Sigmoid colon (tissue), 7 donors: ENCODE measurements around the gene VSIG8. TPM values are rescaled to one million over a fixed set of nuclear protein-coding genes. Genes with fewer than 3 reads are reported as not detected.

ENCODE experiments used
- DNase-seq: peaks from one replicate; pipeline ENCODE4 v3.0.0-alpha.2; 2019
- H3K27ac ChIP-seq, 4 donors: fragments of 200-600 bp; sonication (generic); one replicate each; pipeline ENCODE4 v1.5.1; 2016 to 2019; ENCODE audit warnings: mild to moderate bottlenecking in 1 of 4
- H3K27me3 ChIP-seq, 3 donors: fragments of 200-600 bp; sonication (generic); one replicate each; pipeline ENCODE4 v1.5.1; 2019; ENCODE audit warnings: mild to moderate bottlenecking in 1 of 3
- H3K36me3 ChIP-seq, 4 donors: fragments of 200-600 bp; sonication (generic); one replicate each; pipeline ENCODE4 v1.5.1; 2016 to 2019
- H3K4me1 ChIP-seq, 4 donors: fragments of 200-600 bp; sonication (generic); one replicate each; pipeline ENCODE4 v1.5.1; 2017 to 2019
- H3K4me3 ChIP-seq, 4 donors: fragments of 200-600 bp; sonication (generic); one replicate each; pipeline ENCODE4 v1.5.1; 2017 to 2019; ENCODE audit warnings: mild to moderate bottlenecking in 2 of 4, moderate library complexity in 1 of 4
- H3K9me3 ChIP-seq, 4 donors: fragments of 200-600 bp in 3 of 4; sonication (generic) in 3 of 4; one replicate each; pipeline versions ENCODE4 v1.5.1 to v1.6.1; 2013 to 2019
- EP300 ChIP-seq, 4 donors: sonication (generic); formaldehyde crosslinking; IDR thresholded peaks; one replicate each; pipeline ENCODE4 v1.6.1; 2017; ENCODE audit warnings: antibody characterized with exemption in 4 of 4
- POLR2A ChIP-seq, 2 donors: fragments of 450-650 bp; IDR thresholded peaks; one replicate each; pipeline ENCODE4 v1.6.1; 2016; ENCODE audit warnings: antibody characterized with exemption in 2 of 2, mild to moderate bottlenecking in 2 of 2, moderate library complexity in 2 of 2
- POLR2AphosphoS5 ChIP-seq, 4 donors: sonication (generic); formaldehyde crosslinking; IDR thresholded peaks; one replicate each; pipeline ENCODE4 v1.6.1; 2017; ENCODE audit warnings: antibody characterized with exemption in 4 of 4
- whole genome bisulfite sequencing, 2 donors: extraction: QIAGEN DNeasy Blood & Tissue Kit; methylation state at CpG; one replicate each; pipeline ENCODE4 v1.1.7; 2013; 5-methylcytosine and 5-hydroxymethylcytosine counted together
- intact Hi-C: fragments of 100-400 bp; cut with DNase I; formaldehyde crosslinking; loops from one replicate; pipeline ENCODE4 v1.15.1; 2023
- polyA plus RNA-seq, 3 donors: library from polyadenylated mRNA; stranded (reverse); fragments of 200-250 nt; gene quantifications; one replicate each; pipeline ENCODE4 v1.2.3, GENCODE V29; 2013
- total RNA-seq, 4 donors: library from RNA; depleted of rRNA; stranded (reverse); fragments of >200 nt; gene quantifications; one replicate each; pipeline ENCODE4 v1.1.0, GENCODE V29; 2016
- TF ChIP-seq, protein P1 (sequence below), 4 experiments: fragments of 450-650 bp in 3 of 4; fragments of 200-600 bp in 1 of 4; IDR thresholded peaks; one replicate each; pipeline ENCODE4 v1.5.1; 2016 to 2019; ENCODE audit warnings: antibody characterized with exemption in 4 of 4, mild to moderate bottlenecking in 3 of 4, moderate library complexity in 2 of 4
- donor health status: healthy with polysubstance abuse.
- donor health status: Bipolar disorder and iron deficiency.
- donor health status: healthy.

The VSIG8 gene
- total and polyA plus RNA-seq, 7 donors = 0.10 TPM; not detected in 6

DNA sequence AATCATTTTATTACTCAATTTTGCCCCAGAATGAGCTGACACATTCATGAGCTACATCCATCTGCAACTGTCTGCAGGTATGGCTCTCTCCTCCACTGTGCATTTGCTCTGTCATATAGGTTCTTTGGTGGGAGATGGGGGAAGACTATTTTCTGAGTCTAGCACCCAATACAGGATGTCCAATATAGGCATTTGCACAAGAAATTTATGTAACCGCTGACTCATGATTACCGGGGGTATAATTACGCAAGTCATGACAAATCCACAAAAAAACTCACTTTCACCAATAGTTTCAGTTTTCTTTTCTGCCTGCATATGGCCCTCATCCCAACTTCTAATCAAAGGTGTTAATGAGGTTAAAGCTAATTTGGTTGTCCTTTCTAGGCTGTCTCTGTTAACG, 17.5 kb upstream of the VSIG8 start:
- Histone ChIP-seq H3K4me3 (no peak overlapping the region), H3K4me1 (no peaks in the 10 kb centered on the region), H3K9me3 (no peaks in the 10 kb centered on the region), H3K27ac (no peak overlapping the region), H3K36me3 (no peaks in the 10 kb centered on the region), H3K27me3 (no peaks in the 10 kb centered on the region)
- intact Hi-C loops = loop anchor here (5.0 kb wide), 1 partner anchor 33 kb away; no protein-coding TSS in a partner anchor
- DNase-seq = no peak
- TF ChIP-seq, protein P1, sequence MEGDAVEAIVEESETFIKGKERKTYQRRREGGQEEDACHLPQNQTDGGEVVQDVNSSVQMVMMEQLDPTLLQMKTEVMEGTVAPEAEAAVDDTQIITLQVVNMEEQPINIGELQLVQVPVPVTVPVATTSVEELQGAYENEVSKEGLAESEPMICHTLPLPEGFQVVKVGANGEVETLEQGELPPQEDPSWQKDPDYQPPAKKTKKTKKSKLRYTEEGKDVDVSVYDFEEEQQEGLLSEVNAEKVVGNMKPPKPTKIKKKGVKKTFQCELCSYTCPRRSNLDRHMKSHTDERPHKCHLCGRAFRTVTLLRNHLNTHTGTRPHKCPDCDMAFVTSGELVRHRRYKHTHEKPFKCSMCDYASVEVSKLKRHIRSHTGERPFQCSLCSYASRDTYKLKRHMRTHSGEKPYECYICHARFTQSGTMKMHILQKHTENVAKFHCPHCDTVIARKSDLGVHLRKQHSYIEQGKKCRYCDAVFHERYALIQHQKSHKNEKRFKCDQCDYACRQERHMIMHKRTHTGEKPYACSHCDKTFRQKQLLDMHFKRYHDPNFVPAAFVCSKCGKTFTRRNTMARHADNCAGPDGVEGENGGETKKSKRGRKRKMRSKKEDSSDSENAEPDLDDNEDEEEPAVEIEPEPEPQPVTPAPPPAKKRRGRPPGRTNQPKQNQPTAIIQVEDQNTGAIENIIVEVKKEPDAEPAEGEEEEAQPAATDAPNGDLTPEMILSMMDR (IDR thresholded peaks at IDR 0.05) = no peak
- WGBS, 2 donors = 69 to 84% methylated on average over 4 of the region's 4 CpGs

DNA sequence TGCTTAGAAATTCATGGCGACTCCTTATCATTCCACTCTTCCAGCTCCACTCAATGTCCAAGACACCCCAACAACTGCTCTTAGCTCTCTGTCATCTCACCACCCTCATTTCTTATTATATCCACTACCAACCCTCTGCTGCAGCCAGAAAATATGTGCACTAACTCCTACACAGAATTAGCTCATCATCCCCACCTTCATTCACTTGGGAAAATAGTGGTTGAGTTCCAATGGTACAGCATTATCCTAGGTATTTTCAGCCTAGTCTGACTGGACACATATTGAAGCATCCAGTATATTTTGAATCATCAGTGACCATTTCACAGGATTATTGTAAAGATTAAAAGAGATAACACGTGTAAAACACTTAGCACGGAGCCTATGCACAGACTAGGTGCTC, 16.7 kb upstream of the VSIG8 start:
- no peak for DNase-seq
- no peaks in the 10 kb centered on the region for H3K9me3 ChIP-seq
- TF ChIP-seq POLR2AphosphoS5 (IDR thresholded peaks at IDR 0.05) = no peak
- no peak for TF ChIP-seq EP300 (IDR thresholded peaks at IDR 0.05)
- TF ChIP-seq, protein P1 (IDR thresholded peaks at IDR 0.05) = no peak
- TF ChIP-seq POLR2A (IDR thresholded peaks at IDR 0.05) = no peak
- H3K4me3 ChIP-seq = no peak overlapping the region
- no peak overlapping the region for H3K27ac ChIP-seq
- no peaks in the 10 kb centered on the region for H3K27me3 ChIP-seq
- H3K4me1 ChIP-seq = no peaks in the 10 kb centered on the region
- H3K36me3 ChIP-seq = no peaks in the 10 kb centered on the region
- 86 to 92% methylated on average over 3 of the region's 3 CpGs for WGBS, 2 donors
- intact Hi-C loops = no loop called here

GRCh38 chr1:159877695-159878444, 15.4 kb upstream of the VSIG8 start:
- H3K27ac ChIP-seq = no peak overlapping the region
- TF ChIP-seq EP300 (IDR thresholded peaks at IDR 0.05) = no peak
- TF ChIP-seq POLR2AphosphoS5 (IDR thresholded peaks at IDR 0.05) = no peak
- TF ChIP-seq POLR2A (IDR thresholded peaks at IDR 0.05) = no peak
- TF ChIP-seq, protein P1 (IDR thresholded peaks at IDR 0.05) = no peak
- intact Hi-C loops = no loop called here
- no peak overlapping the region for H3K4me3 ChIP-seq
- DNase-seq = no peak
- peaks cover 0 to 10% (median 8%) of the 10 kb centered on the region in 3 donors for H3K27me3 ChIP-seq
- H3K4me1 ChIP-seq = no peaks in the 10 kb centered on the region
- no peaks in the 10 kb centered on the region for H3K36me3 ChIP-seq
- no peaks in the 10 kb centered on the region for H3K9me3 ChIP-seq
- WGBS, 2 donors = 95 to 96% methylated on average over 6 of the region's 6 CpGs

DNA sequence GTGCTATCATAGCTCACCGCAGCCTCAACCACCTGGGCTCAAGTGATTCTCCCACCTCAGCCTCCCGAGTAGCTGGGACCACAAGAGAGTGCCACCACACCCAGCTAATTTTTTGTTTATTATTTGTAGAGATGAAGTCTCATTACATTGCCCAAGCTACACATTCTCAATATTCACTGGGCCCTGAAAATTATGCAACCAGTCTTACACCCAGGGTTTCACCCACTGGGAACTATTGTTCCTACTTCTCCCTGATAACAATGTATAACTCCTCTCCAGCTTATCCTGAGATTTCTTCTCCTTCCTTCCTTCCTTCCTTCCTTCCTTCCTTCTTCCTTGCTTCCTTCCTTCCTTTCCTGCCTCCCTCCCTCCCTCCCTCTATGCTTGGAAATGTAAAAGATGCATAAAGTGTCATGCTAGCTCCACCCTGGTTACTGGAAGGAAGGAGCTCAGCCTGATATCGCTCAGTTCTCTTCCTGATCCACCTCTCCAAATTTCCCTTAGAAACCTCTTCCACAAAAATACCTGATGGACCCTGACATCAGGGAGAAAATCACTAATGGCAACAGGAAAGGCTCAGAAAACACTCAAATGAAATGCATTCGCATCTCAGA, 11.2 kb upstream of the VSIG8 start:
- 92 to 95% methylated on average over 4 of the region's 4 CpGs for WGBS, 2 donors
- Histone ChIP-seq H3K36me3 (no peaks in the 10 kb centered on the region), H3K4me1 (peaks cover 0 to under 1% (median 0%) of the 10 kb centered on the region in 4 donors), H3K4me3 (no peak overlapping the region), H3K9me3 (no peaks in the 10 kb centered on the region), H3K27ac (no peak overlapping the region), H3K27me3 (peaks cover 0 to 41% (median 14%) of the 10 kb centered on the region in 3 donors)
- no peak for DNase-seq
- TF ChIP-seq POLR2AphosphoS5 (IDR thresholded peaks at IDR 0.05) (no peak), POLR2A (IDR thresholded peaks at IDR 0.05) (no peak), EP300 (IDR thresholded peaks at IDR 0.05) (no peak)
- TF ChIP-seq, protein P1 (IDR thresholded peaks at IDR 0.05) = no peak
- intact Hi-C loops = no loop called here
